H9 (cell line): ENCODE results near the gene CCDC180. TPM values are rescaled to one million over a fixed set of nuclear protein-coding genes. Genes with fewer than 3 reads are reported as not detected.

Source experiments
- DNase-seq: peaks from one replicate; pipeline ENCODE4 v3.0.0-alpha.2; 2017
- H2AFZ ChIP-seq: one replicate; pipeline ENCODE4 v1.6.1; 2013; ENCODE audit warnings: mild to moderate bottlenecking, low read length, control low read depth, moderate library complexity
- H2AK5ac ChIP-seq: 2 replicates; pipeline ENCODE4 v1.6.1; 2013; ENCODE audit warnings: low read length, control low read depth, mixed read lengths; ENCODE audit not compliant: insufficient read length
- H2BK120ac ChIP-seq: one replicate; pipeline ENCODE4 v1.6.1; 2013; ENCODE audit warnings: low read depth, mild to moderate bottlenecking, low read length, control low read depth, inconsistent platforms; ENCODE audit not compliant: poor library complexity, severe bottlenecking
- H2BK12ac ChIP-seq: 2 replicates; pipeline ENCODE4 v1.6.1; 2013; ENCODE audit warnings: low read length, control low read depth, mixed read lengths, low read depth; ENCODE audit not compliant: insufficient read length
- H2BK15ac ChIP-seq: 2 replicates; pipeline ENCODE4 v1.6.1; 2013; ENCODE audit warnings: low read depth, low read length, control low read depth
- H2BK20ac ChIP-seq: one replicate; pipeline ENCODE4 v1.6.1; 2013; ENCODE audit warnings: low read depth, mild to moderate bottlenecking, low read length, control low read depth, inconsistent platforms; ENCODE audit not compliant: poor library complexity, severe bottlenecking
- H2BK5ac ChIP-seq: 2 replicates; pipeline ENCODE4 v1.6.1; 2013; ENCODE audit warnings: low read length, control low read depth, mixed read lengths; ENCODE audit not compliant: insufficient read length
- H3K14ac ChIP-seq: 2 replicates; pipeline ENCODE4 v1.6.1; 2013; ENCODE audit warnings: low read length, control low read depth; ENCODE audit not compliant: insufficient read depth
- H3K18ac ChIP-seq: 2 replicates; pipeline ENCODE4 v1.6.1; 2013; ENCODE audit warnings: low read depth, mild to moderate bottlenecking, mixed read lengths, low read length, control low read depth; ENCODE audit not compliant: insufficient read length
- H3K23ac ChIP-seq: 2 replicates; pipeline ENCODE4 v1.6.1; 2013; ENCODE audit warnings: low read length, control low read depth, mixed read lengths, low read depth; ENCODE audit not compliant: insufficient read length
- H3K23me2 ChIP-seq: 2 replicates; pipeline ENCODE4 v1.6.1; 2013; ENCODE audit warnings: low read depth, mild to moderate bottlenecking, mixed read lengths, low read length, control low read depth; ENCODE audit not compliant: insufficient read length, poor library complexity, severe bottlenecking
- H3K27ac ChIP-seq: 2 replicates; pipeline ENCODE4 v1.5.1; 2013; ENCODE audit warnings: low read length, control low read depth, mixed read lengths, low read depth; ENCODE audit not compliant: insufficient read length
- H3K27me3 ChIP-seq: 2 replicates; pipeline ENCODE4 v1.6.1; 2013; ENCODE audit warnings: low read length, control low read depth, inconsistent platforms; ENCODE audit not compliant: insufficient read depth
- H3K4ac ChIP-seq: 2 replicates; pipeline ENCODE4 v1.6.1; 2013; ENCODE audit warnings: low read depth, mild to moderate bottlenecking, control low read depth, inconsistent platforms, low read length, moderate library complexity
- H3K4me1 ChIP-seq: 2 replicates; pipeline ENCODE4 v1.6.1; 2013; ENCODE audit warnings: low read length, control low read depth, inconsistent platforms; ENCODE audit not compliant: insufficient read depth
- H3K4me2 ChIP-seq: 2 replicates; pipeline ENCODE4 v1.6.1; 2013; ENCODE audit warnings: low read length, control low read depth, mixed read lengths; ENCODE audit not compliant: insufficient read length, insufficient read depth
- H3K56ac ChIP-seq: 2 replicates; pipeline ENCODE4 v1.6.1; 2013; ENCODE audit warnings: low read depth, mild to moderate bottlenecking, mixed read lengths, low read length, control low read depth; ENCODE audit not compliant: insufficient read length
- H3K79me1 ChIP-seq: 2 replicates; pipeline ENCODE4 v1.6.1; 2013; ENCODE audit warnings: low read depth, mild to moderate bottlenecking, moderate library complexity, low read length, control low read depth, inconsistent platforms; ENCODE audit not compliant: insufficient read depth, poor library complexity, severe bottlenecking
- H3K79me2 ChIP-seq: 2 replicates; pipeline ENCODE4 v1.6.1; 2013; ENCODE audit warnings: low read length, control low read depth, inconsistent platforms; ENCODE audit not compliant: insufficient read depth
- H3K9ac ChIP-seq: 2 replicates; pipeline ENCODE4 v1.6.1; 2013; ENCODE audit warnings: low read length, control low read depth, mixed read lengths; ENCODE audit not compliant: insufficient read length; ENCODE audit errors: extremely low read depth
- H3K9me3 ChIP-seq: one replicate; pipeline ENCODE4 v1.6.1; 2013; ENCODE audit warnings: low read depth, low read length, inconsistent platforms; ENCODE audit not compliant: control insufficient read depth
- H3T11ph ChIP-seq: one replicate; pipeline ENCODE4 v1.6.1; 2013; ENCODE audit warnings: mild to moderate bottlenecking, low read length, control low read depth, inconsistent platforms
- H4K20me1 ChIP-seq: one replicate; pipeline ENCODE4 v1.6.1; 2013; ENCODE audit not compliant: control insufficient read depth, insufficient read length, insufficient read depth
- H4K5ac ChIP-seq: 2 replicates; pipeline ENCODE4 v1.6.1; 2013; ENCODE audit warnings: low read depth, mild to moderate bottlenecking, mixed read lengths, low read length, control low read depth; ENCODE audit not compliant: insufficient read length
- H4K8ac ChIP-seq: replicated peaks from 2 replicates; pipeline ENCODE4 v1.6.1; 2013; ENCODE audit warnings: low read length, control low read depth, mixed read lengths, low read depth; ENCODE audit not compliant: insufficient read length
- H4K91ac ChIP-seq: 2 replicates; pipeline ENCODE4 v1.6.1; 2013; ENCODE audit warnings: low read depth, mild to moderate bottlenecking, moderate library complexity, mixed read lengths, low read length, control low read depth; ENCODE audit not compliant: insufficient read length
- H3K27ac Mint-ChIP-seq, 3 experiments: 2 replicates in 2 of 3; 3 replicates in 1 of 3; pipeline ENCODE4 v1.8.0; 2020 to 2021; ENCODE audit warnings: mixed read lengths in 3 of 3, mild to moderate bottlenecking in 1 of 3, moderate library complexity in 1 of 3
- H3K27me3 Mint-ChIP-seq: 2 replicates; pipeline ENCODE4 v1.8.0; 2021; ENCODE audit warnings: low read depth, mild to moderate bottlenecking, moderate library complexity, mixed read lengths
- H3K36me3 Mint-ChIP-seq, 3 experiments: 2 replicates in 2 of 3; 3 replicates in 1 of 3; pipeline ENCODE4 v1.8.0; 2020 to 2021; ENCODE audit warnings: low read depth in 3 of 3, mixed read lengths in 3 of 3; ENCODE audit not compliant: insufficient read depth in 1 of 3
- H3K4me1 Mint-ChIP-seq, 2 experiments: 2 replicates each; pipeline ENCODE4 v1.8.0; 2020; ENCODE audit warnings: mixed read lengths in 2 of 2
- H3K4me3 Mint-ChIP-seq, 2 experiments: 2 replicates in 1 of 2; 3 replicates in 1 of 2; pipeline ENCODE4 v1.8.0; 2020 to 2021; ENCODE audit warnings: mild to moderate bottlenecking in 2 of 2, mixed read lengths in 2 of 2, moderate library complexity in 1 of 2
- H3K9me3 Mint-ChIP-seq, 2 experiments: 2 replicates in 1 of 2; 3 replicates in 1 of 2; pipeline ENCODE4 v1.8.0; 2020; ENCODE audit warnings: mild to moderate bottlenecking in 2 of 2, mixed read lengths in 2 of 2, moderate library complexity in 1 of 2
- CTCF ChIP-seq: fragments of 200-600 bp; sonication (generic); conservative IDR thresholded peaks from 3 replicates; pipeline ENCODE4 v1.8.0; 2021; ENCODE audit warnings: antibody characterized with exemption, mild to moderate bottlenecking
- WGBS: extraction: QIAGEN DNeasy Blood & Tissue Kit; methylation state at CpG from one replicate; pipeline ENCODE4 v1.1.7; 2013; ENCODE audit warnings: missing lambda C conversion rate, low lambda C conversion rate, mixed read lengths; ENCODE audit not compliant: insufficient read length; ENCODE audit errors: extremely low coverage; 5-methylcytosine and 5-hydroxymethylcytosine counted together
- total RNA-seq: library from RNA; stranded (reverse); gene quantifications from 2 replicates; pipeline ENCODE4 v1.2.1, GENCODE V29; 2021

The CCDC180 gene
- total RNA-seq, 1 experiment from 2014 or later: 5.9 TPM

GRCh38 chr9:97320080-97320642, 12.7 kb downstream of the CCDC180 start:
- no peak overlapping the region for H2BK20ac ChIP-seq
- H3K79me1 ChIP-seq: no peaks in the 10 kb centered on the region
- no peak overlapping the region for H4K91ac ChIP-seq
- H3K27ac ChIP-seq: no peak overlapping the region
- H3K18ac ChIP-seq: no peak overlapping the region
- no peak overlapping the region for H2AFZ ChIP-seq
- no peak overlapping the region for H2AK5ac ChIP-seq
- H3K56ac ChIP-seq: no peak overlapping the region
- no peak overlapping the region for H2BK5ac ChIP-seq
- no peaks in the 10 kb centered on the region for H3K9me3 Mint-ChIP-seq
- H3K4me2 ChIP-seq: no peak overlapping the region
- TF ChIP-seq CTCF: no peak
- no peak overlapping the region for H2BK15ac ChIP-seq
- no peaks in the 10 kb centered on the region for H3K9me3 ChIP-seq
- no peaks in the 10 kb centered on the region for H3K4me1 ChIP-seq
- H3K27me3 ChIP-seq: no peaks in the 10 kb centered on the region
- peaks cover 0 to 6% of the 10 kb centered on the region in 2 experiments; a peak in 2 of 4 replicates for H3K4me1 Mint-ChIP-seq
- no peaks in the 10 kb centered on the region for H3K23me2 ChIP-seq
- no peak for DNase-seq
- no CpG with 5 or more reads among the region's 5 CpGs for WGBS
- no peak overlapping the region for H2BK120ac ChIP-seq
- H2BK12ac ChIP-seq: no peak overlapping the region
- no peak overlapping the region for H3K9ac ChIP-seq
- H3K27me3 Mint-ChIP-seq: no peaks in the 10 kb centered on the region
- H3K23ac ChIP-seq: no peak overlapping the region
- no peak overlapping the region for H4K5ac ChIP-seq
- no peak overlapping the region for H3K14ac ChIP-seq
- H3T11ph ChIP-seq: no peak overlapping the region
- H3K36me3 Mint-ChIP-seq: peaks cover 7 to 21% (median 20%) of the 10 kb centered on the region in 3 experiments; a peak in 5 of 7 replicates
- H3K4me3 Mint-ChIP-seq: no peak overlapping the region
- H4K8ac ChIP-seq: no peak overlapping the region
- H3K79me2 ChIP-seq: no peaks in the 10 kb centered on the region
- H4K20me1 ChIP-seq: no peaks in the 10 kb centered on the region
- H3K4ac ChIP-seq: no peak overlapping the region
- H3K27ac Mint-ChIP-seq: peak overlapping the region in 2 of 3 experiments; percentile 63 to 77; a peak in 4 of 7 replicates
